HG03103 (cell line): Measurements from ENCODE around the gene UNC5B.

Experiments
- ATAC-seq: cut with Tn5 transposase; IDR thresholded peaks from one replicate; pipeline ENCODE4 v1.9.1; 2021; ENCODE audit warnings: low read depth; ENCODE audit not compliant: unreplicated experiment

The UNC5B gene

DNA sequence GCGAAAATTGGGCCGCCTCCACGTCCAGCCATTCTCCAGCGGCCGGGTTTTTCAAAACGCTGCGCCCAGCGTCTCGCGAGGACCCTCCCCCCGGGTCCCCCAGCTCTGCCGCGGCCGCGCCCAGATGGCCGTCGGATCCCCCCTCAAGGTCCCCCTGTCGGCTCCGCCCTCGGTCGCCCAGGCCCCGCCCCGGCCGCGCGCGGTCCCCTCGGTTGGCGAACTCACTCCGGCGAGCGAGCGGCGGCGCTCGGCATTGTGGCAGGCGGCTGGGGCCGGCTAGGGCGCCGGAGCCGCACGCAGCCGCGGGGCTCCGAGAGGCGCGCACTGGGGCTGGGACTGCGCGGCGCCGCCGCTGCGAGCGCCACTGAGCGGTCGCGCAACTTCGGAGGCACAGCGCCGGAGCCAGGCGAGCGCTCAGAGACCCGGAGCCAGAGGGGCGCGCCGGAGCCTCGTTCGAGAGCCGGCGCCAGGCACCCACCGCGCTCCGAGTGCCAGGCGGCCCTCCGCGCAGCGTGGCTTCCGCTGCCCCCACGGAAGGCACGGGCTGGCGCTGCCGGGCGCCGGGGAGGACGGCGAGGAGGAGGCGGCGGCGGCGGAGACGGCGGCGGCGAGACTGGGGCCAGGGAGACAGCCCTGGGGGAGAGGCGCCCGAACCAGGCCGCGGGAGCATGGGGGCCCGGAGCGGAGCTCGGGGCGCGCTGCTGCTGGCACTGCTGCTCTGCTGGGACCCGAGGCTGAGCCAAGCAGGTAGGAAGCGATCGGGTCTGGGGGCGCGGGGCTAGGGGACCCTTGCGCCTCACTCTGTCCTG, at the start of gene UNC5B:
TSS of gene UNC5B (plus strand) at position 253 of the 809 bp plus-strand sequence. CDS start at position 669, 416 bp downstream.
- ATAC-seq: no peak

DNA sequence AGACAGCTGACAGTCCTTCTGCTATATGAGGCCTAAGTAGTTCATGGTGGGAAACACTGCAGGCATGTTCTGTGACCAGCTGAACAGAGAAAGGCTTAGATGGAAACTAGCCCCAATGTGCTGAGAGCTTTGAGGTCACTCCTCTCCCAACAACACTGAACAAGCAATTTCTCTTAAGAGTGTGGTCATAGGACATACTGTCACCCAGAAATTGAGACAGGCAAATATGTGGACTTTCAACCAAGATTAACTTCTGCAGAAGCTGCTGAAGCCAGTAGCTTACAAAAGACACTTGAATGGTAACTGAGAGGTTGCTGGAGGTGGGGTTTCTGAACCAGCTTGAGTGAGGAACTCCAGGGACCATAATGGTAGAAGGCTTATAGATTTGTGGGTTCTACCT, 38.9 kb upstream of the UNC5B start:
- ATAC-seq: no peak

DNA sequence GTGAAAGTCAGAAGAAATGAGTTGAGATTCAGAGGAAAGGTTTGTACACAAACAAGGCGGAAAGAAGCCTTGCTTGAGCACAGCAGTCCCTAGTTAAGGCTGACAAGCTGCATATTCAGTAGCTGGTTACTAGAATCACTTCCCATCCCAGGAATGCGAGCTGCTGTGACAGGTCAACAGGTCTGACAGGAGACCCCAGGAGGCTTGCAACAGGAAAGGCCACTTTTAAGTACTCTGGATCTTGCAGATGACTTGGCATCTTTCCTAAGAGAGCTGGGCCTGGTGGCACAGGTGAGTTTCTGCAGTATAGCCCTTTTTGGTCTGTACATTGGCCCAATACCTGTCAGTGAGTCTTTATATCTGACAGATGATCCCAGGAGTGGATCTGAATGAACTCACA, 35.7 kb upstream of the UNC5B start:
- no peak for ATAC-seq

GRCh38 chr10:71177651-71178199, 34.6 kb upstream of the UNC5B start:
- no peak for ATAC-seq

DNA sequence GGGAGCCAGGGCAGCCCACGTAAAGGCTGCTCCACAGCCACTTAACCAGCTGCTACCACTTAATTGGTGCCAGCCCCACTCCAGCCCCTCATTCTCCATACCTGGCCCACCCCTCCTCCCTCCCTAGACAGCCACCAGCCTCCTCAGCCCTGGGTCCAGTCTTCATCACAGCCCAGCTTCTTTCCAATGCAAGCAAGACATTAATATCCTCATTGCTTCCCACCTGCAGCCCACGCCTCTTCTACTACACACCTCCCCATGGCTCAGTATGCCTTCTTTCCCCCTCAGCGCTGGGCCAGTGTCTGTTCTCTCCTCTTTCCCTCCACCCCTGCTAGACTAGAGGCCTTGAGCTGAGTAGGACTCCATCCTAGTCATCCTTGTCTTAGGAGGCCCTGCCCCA, 33.5 kb upstream of the UNC5B start:
- ATAC-seq: no peak

- ATAC-seq: no peak
Observed at GRCh38 chr10:71179382-71179781, 33.0 kb upstream of the UNC5B start.

DNA sequence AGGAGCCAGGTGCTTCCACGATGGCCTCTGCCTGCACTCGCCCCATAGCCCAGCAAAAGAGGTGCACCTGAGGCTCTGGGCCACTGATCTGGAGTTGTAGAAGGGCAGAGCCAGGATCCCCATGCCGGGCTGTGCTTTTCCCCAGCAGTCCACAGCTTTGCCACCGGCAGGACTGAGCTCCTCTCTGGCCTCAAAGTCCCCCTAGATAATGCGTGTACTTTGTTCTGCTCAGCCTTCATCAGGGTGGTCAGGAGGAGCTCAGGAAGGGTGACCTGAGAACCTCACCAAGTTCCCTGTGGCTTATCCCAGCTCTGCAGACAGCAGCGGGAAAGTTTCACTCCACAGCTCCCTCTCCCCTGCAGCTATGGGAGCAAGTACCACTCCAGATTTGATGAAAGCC, 27.9 kb upstream of the UNC5B start:
- no peak for ATAC-seq

DNA sequence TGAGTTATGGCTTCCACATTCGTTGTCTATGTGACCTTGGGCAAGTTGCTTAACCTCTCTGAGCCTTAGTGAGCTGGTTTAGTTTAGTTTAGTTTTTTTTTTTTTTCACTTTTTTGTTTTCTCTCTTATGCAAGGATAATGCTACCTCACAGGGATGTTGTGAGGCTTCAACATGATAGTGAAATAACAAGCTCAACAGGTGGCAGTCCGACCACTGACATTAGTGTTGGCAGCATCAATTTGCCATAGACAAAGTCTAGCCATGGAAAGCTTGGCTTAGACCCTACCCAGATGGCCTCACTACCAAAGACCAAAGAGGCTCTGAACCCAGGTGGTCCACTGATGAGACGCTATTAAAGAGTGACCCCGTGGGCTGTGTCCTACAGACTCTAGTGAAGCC, 27.2 kb upstream of the UNC5B start:
- ATAC-seq: no peak

DNA sequence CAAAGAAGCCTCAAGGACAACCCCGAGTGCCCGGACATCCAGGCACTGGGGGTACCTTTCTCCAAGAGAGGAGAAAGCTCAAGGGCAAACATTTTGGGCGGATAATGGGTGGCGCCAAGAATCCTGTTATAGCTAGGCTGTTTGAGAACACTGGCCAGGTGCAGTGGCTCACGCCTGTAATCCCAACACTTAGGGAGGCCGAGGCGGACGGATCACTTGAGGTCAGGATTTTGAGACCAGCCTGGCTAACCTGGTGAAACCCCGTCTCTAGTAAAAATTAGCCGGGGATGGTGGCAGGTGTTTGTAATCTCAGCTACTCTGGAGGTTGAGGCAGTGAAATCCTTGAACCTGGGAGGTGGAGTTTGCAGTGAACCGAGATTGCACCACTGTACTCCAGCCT, 25.2 kb upstream of the UNC5B start:
- ATAC-seq: no peak

- no peak for ATAC-seq
Observed at GRCh38 chr10:71187600-71187999, 24.8 kb upstream of the UNC5B start.

DNA sequence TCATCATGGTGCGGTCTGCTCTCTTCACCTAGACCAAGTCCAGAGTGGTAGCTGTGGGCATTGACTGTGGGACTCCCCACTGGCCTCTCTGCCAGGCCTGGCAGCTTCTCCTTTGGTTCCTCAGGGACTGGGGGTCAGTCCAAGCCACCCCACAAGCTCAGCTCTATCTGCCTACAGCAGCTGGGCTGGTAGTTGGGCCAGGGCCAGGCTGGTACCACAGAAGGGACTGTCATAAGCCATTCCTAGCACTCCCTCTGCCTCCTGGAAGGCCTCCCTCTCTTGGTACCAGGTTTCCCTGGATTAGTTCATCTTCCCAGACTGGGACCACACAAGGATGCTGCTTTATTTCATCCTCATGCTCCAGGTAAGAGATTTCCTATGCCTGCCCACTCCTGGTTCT, 24.2 kb upstream of the UNC5B start:
- no peak for ATAC-seq

- no peak for ATAC-seq
Observed at GRCh38 chr10:71191019-71191418, 21.4 kb upstream of the UNC5B start.

GRCh38 chr10:71191551-71192076, 20.8 kb upstream of the UNC5B start:
- ATAC-seq: no peak

- ATAC-seq: no peak
Observed at GRCh38 chr10:71193516-71193915, 18.9 kb upstream of the UNC5B start.

DNA sequence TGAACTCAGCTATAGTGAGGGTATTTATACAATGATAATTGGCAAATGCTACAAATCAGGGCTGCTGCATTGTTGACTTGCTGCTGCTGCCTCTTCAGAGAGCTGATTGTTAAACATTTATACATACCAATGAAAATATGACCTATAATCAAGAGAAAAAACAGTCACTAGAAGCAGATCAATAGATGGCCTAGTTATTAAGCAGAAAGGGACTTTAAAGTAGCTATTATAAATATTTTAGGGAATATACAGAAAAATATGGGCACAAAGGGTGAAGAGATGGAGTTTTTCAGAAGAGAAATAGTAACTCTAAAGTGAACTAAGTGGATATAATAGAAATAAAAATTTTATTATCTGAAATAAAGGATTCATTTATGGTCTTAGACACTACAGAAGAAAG, 14.4 kb upstream of the UNC5B start:
- ATAC-seq: no peak

DNA sequence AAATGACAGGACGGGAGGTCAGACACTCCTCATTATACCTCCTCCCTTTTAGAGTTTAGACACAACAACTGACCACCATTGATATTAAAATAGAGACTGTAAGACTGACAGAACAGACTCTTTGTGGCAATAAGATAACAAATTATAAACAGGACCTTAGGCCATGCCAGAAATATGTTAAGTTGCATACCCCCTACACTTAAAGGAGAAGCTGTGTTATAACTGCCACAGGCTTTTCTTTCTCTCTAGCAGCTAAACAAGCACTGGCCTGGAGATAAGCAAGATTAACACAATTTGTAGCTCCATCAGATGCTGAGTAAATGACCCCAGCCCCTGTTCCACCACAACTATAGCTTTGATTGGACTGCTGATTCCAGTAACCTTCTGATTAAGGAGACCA, 10.5 kb upstream of the UNC5B start:
- ATAC-seq: no peak

DNA sequence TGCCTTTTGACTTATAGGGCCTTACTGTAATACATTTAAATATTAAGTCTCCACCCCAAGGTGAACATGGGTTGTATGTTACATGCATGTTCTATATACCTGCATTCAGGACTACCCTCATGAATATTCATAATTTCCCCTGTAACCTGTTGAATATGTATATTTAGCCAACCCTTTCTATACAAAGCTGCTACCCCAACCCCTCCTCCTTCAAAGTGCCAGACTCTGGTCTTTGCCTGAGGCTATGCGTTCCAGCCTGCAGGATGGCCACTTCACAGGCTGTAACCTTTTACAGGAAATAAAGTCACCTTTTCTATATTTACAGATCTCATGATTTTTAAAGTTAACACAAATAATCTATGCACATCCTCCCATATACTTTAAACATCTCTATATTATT, 10.1 kb upstream of the UNC5B start:
- no peak for ATAC-seq

DNA sequence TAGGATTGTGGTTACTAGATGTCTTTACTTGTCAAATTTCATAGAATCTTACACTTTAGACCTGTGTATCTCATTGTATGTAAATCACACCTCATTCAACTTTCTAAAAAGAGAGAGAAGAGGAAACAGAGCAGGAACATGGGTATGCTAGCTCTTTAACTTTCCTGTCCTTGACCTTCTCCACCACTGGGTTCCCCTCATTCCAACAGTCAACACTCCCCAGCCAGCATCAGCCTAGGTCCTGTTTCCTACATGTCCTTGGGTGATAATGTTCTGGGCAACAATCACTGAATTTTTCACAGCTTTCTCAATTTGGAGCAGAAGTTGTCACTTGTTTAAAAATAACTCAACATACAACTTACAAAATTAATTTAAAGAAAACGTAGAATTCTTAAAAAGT, 9.2 kb upstream of the UNC5B start:
- ATAC-seq: no peak

GRCh38 chr10:71203716-71204115, 8.7 kb upstream of the UNC5B start:
- ATAC-seq: no peak

- no peak for ATAC-seq
Observed at GRCh38 chr10:71204746-71205145, 7.6 kb upstream of the UNC5B start.

DNA sequence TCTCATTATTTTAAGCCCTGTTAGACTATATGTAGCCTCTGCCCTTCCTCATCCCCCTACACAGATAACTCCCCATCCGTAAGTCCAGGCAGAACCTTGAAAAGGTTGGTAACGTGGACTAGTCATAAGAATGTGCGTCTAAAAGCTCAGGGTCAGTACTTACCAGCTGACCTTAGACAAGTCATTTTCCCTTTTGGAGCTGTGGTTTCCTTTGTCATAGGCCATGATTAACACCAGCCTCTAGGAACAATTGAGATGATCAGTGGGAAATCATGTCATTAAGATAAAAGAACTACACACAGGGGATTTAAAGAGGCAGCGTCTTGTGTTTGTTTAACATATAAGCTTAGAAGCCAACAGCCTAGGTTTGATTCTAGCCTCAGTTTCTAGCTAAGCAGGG, 6.9 kb upstream of the UNC5B start:
- ATAC-seq: no peak

GRCh38 chr10:71206911-71207310, 5.5 kb upstream of the UNC5B start:
- no peak for ATAC-seq
